Coronary artery (tissue), 2 donors: ENCODE measurements around the gene KCNK6.

Experiments
- DNase-seq: peaks from one replicate; pipeline ENCODE4 v3.0.0-alpha.2; 2017; ENCODE audit warnings: low spot score
- H3K27ac ChIP-seq, 2 donors: fragments of 200-600 bp; sonication (generic); one replicate each; pipeline ENCODE4 v1.5.1; 2016 to 2019
- H3K4me3 ChIP-seq: fragments of 200-600 bp; sonication (generic); 2 replicates; pipeline ENCODE4 v1.5.1; 2016; ENCODE audit warnings: mild to moderate bottlenecking, moderate library complexity
- TF ChIP-seq, protein P1 (sequence below): fragments of 200-600 bp; sonication (generic); IDR thresholded peaks from one replicate; pipeline ENCODE4 v1.5.1; 2019; ENCODE audit warnings: antibody characterized with exemption

The KCNK6 gene

DNA sequence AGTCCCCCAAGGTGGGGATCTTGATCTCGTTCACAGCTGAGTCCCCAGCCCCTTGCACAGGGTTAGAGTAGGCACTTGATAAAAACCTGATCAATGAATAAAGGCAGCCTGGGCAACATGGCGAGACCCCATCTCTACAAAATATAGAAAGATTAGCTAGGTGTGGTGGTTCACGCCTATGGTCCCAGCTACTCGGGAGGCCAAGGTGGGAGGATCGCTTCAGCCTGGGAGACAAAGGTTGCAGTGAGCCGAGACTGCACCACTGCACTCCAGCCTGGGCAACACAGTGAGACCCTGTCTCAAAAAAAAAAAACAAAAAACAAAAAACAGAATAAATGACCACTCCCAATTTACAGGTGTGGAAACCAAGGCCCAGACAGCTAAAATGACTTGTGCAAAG is 8.7 kb upstream of the KCNK6 start:
- Histone ChIP-seq H3K27ac (no peak overlapping the region), H3K4me3 (no peak overlapping the region)
- DNase-seq: no peak
- TF ChIP-seq, protein P1, sequence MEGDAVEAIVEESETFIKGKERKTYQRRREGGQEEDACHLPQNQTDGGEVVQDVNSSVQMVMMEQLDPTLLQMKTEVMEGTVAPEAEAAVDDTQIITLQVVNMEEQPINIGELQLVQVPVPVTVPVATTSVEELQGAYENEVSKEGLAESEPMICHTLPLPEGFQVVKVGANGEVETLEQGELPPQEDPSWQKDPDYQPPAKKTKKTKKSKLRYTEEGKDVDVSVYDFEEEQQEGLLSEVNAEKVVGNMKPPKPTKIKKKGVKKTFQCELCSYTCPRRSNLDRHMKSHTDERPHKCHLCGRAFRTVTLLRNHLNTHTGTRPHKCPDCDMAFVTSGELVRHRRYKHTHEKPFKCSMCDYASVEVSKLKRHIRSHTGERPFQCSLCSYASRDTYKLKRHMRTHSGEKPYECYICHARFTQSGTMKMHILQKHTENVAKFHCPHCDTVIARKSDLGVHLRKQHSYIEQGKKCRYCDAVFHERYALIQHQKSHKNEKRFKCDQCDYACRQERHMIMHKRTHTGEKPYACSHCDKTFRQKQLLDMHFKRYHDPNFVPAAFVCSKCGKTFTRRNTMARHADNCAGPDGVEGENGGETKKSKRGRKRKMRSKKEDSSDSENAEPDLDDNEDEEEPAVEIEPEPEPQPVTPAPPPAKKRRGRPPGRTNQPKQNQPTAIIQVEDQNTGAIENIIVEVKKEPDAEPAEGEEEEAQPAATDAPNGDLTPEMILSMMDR: no peak

DNA sequence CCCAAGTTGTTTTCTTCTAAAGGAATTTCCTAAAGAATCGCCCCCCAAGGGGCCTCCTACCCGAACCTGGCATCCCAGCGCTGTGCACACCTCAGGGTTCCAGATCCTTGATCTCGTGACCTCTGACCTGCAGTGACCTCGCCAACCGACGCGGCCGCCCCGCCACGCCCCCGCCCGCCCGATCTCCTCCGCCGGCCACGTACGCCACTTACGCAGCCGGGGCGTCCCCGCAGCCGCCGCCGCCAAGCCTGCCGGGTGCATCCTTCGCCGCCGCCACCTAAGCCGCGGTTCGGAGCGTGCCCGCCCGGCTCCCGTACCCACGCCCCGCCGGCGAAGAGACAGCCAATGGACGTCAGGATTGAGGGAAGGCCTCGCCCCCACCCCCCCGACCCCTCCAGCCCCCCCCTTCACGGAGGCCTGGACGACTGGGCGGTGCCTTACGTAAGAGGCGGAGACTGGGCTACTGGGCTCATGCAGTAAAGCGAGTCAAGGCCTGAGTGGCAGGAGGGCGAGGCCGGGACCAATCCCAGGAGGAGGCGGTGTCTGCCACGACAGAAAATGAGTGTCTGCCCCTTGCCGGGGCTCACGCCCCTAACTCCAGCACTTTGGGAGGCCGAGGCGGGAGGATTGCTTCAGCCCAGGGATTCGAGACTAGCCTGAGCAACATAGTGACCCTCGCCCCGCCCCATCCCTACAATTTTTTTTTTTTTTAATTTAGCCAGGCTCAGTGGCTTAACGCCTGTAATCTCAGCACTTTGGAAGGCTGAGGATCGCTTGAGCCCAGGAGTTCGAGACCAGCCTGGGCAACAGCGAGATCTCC is 3.8 kb upstream of the KCNK6 start, which contains the start of gene YIF1B:
Gene YIF1B (minus strand): TSS at position 291 of the 820 bp plus-strand sequence. CDS start 30 bp downstream, at position 261.
- TF ChIP-seq, protein P1: no peak
- Histone ChIP-seq H3K27ac (peak within 1 kb of the TSS; percentile 71 to 90), H3K4me3 (peak within 1 kb of the TSS; percentile 76)
- peak; percentile 100 for DNase-seq

DNA sequence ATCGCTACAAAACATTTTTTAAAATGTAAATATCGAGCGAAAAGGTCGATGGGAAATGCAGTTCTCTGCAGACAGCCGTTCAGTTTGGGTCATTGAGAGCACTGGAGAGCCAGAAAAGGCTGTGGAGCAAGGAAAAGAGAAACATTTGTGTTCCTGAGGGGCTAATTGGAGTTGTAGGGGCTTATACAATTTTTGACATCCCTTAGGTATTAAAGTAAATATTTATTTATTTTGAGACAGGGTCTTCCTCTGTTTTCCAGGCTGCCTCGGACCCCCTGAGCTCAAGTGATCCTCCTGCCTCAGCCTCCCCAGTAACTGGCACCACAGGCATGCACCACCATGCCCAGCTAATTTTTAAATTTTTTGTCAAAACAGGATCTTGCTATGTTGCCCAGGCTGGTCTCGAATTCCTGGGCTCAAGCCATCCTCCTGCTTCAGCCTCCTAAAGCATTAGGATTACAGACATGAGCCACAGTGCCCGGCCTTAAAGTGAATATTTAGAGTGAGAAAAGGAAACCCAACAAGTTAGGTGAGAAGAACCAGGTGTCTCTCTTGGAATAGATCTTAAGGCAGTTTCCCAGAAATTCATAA is 3.1 kb upstream of the KCNK6 start:
- H3K27ac ChIP-seq: peak overlapping the region; percentile 14 to 90
- H3K4me3 ChIP-seq: peak overlapping the region; percentile 76
- TF ChIP-seq, protein P1: no peak
- DNase-seq: no peak

DNA sequence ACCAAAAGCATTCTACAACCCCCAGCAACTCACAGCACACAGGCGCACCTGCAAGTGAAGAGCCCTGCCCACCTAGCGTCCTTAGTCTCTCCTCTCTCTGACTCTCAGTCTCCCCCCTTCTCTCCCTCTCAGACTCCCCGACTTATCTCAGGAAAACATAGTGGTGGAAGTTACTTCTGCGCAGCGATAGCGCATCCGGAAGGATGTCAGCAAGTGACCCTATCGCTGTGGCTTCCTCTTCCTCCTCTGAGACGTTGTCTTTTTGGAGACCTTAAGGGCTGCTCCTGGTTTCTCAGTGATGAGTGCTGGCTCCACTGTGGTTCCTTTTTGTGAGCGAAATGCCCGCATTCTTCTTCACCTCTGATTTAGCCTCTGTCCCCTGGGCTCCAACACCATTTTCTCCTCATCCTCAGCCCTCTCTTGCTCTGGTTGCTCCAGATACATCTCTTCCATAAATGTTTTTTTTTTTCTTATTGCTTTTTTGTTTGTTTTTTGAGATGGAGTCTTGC is 2.5 kb upstream of the KCNK6 start:
- peak overlapping the region in 1 of 2 donors; percentile 90 for H3K27ac ChIP-seq

DNA sequence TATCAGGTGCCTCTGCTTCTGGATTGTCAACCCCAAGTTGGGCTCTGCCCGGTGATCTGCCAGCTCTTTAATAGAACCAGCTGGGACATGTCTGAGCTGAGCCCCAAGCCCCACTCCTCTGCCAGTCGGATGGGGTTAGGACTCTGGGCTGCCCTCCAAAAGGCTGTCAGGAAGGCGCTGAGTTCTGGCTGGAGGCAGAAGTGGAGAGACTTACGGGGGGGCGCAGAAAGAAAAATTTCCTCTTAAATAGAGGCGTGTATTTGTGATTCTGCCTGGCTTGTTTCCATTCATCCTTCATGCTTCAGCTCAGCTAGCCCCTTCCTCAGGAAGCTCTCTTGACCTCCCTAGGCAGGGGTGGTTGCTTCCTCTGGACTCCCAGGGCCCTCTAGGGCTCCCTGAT is 985 bp upstream of the KCNK6 start:
- peak overlapping the region; percentile 81 for H3K4me3 ChIP-seq
- H3K27ac ChIP-seq: peak overlapping the region; percentile 84 to 93
- TF ChIP-seq, protein P1: no peak
- peak; percentile 82 for DNase-seq

More for the DNA sequence above, 2.5 kb upstream of the KCNK6 start:
- DNase-seq: no peak
- no peak overlapping the region for H3K4me3 ChIP-seq
- TF ChIP-seq, protein P1: no peak

DNA sequence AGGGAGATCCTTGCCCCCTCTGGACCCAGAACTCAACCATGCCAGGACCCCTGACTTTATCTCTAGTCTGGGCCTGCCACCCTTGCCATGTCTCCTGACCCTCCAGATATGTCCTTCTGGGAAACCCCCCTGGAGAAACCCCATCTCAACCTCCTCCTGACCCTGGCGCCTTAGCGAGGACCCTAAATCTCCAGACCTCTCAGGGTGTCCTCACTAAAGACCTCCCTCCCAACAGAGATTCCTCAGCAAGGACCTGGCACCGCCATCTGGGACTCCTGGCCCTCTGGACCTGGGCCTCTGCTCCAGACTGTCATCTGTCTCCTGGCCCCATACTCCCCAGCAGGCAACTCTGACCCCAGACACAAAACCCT is 1.3 kb downstream of the KCNK6 start:
- H3K27ac ChIP-seq: peak overlapping the region; percentile 84 to 93

More for the DNA sequence above, 1.3 kb downstream of the KCNK6 start:
- DNase-seq: no peak
- peak overlapping the region; percentile 81 for H3K4me3 ChIP-seq
- TF ChIP-seq, protein P1: no peak
